GM21526 (cell line): ENCODE results near the gene ADAR.
"Not testable (repeated sequence)": the region's sequence is repeated elsewhere in the genome, so short reads cannot be mapped to it uniquely, and the experiment has no call there.

ENCODE experiments used
- ATAC-seq: cut with Tn5 transposase; IDR thresholded peaks from one replicate; pipeline ENCODE4 v1.9.1; 2021; ENCODE audit warnings: moderate library complexity; ENCODE audit not compliant: unreplicated experiment, low FRiP score

The ADAR gene, protein sequence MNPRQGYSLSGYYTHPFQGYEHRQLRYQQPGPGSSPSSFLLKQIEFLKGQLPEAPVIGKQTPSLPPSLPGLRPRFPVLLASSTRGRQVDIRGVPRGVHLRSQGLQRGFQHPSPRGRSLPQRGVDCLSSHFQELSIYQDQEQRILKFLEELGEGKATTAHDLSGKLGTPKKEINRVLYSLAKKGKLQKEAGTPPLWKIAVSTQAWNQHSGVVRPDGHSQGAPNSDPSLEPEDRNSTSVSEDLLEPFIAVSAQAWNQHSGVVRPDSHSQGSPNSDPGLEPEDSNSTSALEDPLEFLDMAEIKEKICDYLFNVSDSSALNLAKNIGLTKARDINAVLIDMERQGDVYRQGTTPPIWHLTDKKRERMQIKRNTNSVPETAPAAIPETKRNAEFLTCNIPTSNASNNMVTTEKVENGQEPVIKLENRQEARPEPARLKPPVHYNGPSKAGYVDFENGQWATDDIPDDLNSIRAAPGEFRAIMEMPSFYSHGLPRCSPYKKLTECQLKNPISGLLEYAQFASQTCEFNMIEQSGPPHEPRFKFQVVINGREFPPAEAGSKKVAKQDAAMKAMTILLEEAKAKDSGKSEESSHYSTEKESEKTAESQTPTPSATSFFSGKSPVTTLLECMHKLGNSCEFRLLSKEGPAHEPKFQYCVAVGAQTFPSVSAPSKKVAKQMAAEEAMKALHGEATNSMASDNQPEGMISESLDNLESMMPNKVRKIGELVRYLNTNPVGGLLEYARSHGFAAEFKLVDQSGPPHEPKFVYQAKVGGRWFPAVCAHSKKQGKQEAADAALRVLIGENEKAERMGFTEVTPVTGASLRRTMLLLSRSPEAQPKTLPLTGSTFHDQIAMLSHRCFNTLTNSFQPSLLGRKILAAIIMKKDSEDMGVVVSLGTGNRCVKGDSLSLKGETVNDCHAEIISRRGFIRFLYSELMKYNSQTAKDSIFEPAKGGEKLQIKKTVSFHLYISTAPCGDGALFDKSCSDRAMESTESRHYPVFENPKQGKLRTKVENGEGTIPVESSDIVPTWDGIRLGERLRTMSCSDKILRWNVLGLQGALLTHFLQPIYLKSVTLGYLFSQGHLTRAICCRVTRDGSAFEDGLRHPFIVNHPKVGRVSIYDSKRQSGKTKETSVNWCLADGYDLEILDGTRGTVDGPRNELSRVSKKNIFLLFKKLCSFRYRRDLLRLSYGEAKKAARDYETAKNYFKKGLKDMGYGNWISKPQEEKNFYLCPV

DNA sequence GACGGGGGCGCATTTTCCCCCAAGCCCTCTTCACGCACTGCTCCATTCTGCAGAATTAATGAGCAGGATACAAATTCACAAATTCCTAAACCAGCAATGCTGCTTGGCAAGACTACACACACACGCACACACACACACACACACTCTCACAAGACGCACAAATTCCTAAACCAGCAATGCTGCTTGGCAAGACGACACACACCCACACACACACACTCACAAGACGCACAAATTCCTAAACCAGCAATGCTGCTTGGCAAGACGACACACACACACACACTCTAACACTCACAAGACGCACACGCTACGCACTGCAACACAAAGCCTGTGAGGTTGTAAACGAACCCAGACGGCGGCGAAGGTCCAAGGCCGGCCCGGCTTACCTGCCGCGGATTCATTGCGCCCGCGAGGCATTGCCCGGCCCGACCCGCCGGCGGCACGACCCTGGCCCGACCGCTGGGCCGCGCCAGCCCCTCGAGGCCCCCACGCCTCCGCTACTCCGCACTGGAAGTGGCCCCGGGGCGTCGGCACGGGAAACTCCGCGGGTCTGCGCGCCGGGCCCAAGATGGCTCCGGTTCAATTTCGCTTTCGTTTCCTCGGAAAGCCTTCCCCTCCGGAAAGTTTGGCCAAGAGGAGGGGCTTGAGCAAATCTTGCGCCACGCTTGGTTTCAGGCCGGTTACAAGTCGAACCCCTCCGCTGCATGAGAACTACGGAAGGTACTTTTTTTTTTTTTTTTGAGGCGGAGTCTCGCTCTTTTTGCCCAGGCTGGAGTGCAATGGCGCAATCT lies at the start of gene ADAR:
TSS of gene ADAR (minus strand) at position 578 of the 788 bp plus-strand sequence. CDS start at position 398, 180 bp downstream.
- peak; percentile 66 for ATAC-seq

DNA sequence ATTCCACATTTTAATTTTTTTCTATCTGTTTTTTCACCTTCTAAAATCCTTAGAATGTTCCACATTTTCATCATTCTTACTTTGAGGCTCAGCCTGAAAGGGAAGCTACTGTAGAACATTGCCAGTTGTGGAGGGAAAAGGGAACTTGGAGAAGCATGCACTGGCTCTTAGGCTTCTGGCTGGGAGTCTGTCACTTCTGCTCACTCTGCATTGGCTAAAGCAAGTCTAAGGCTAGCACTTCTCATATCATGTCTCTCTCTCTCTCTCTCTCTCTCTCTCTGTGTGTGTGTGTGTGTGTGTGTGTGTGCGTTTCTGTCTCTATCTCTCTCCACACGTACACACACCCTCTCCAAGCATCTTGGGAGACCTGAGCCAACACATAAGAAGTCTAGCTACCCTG lies 49.6 kb upstream of the ADAR start:
- ATAC-seq: no peak

DNA sequence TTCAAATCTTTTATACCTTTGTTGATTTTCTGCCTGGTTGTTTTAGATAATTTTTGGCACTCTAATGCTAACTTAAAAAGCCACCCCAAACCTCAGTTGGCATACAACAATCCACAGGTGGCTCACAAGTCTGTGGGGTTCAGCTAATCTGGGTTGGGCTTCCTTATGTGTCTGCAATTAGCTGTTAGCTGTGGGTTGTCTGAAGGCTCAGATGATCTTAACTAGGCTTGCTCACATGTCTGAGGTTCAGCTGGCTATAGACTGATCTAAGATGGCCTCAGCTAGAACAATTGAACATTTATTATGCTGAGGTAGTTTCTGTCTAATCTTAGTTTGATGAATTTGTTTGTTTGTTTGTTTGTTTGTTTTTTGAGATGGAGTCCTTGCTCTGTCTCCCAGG lies 44.9 kb upstream of the ADAR start:
- ATAC-seq: no peak

DNA sequence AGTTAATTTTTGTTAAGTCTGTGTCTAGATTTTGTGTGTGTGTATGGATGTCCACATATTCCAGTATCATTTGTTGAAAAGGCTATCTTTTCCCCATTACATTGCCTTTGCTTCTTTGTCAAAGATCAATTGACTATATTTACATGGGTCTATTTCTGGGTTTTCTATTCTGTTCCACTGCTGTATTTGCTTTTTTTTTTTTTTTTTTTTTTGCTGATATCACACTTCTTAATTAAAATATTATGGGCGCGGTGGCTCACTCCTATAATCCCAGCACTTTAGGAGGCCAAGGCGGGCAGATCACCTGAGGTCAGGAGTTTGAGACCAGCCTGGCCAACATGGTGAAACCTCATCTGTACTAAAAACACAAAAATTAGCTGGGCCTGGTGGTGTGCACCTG lies 36.7 kb upstream of the ADAR start:
- ATAC-seq: not testable (repeated sequence)

DNA sequence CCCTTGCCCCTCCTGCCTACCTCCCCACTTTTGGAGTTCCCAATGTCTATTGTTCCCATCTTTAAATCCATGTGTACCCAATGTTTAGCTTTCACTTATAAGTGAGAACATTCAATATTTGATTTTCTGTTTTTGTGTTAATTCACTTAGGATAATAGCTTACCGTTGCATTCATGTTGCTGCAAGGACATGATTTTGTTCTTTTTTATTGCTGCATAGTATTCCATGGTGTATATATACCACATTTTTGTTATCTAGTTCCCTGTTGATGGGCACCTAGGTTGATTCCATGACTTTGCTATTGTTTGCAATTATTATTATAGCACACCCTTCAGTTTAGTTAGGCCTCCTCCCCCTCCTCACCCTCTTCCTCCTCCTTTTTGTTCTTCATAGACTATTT lies 33.5 kb upstream of the ADAR start:
- ATAC-seq: no peak

DNA sequence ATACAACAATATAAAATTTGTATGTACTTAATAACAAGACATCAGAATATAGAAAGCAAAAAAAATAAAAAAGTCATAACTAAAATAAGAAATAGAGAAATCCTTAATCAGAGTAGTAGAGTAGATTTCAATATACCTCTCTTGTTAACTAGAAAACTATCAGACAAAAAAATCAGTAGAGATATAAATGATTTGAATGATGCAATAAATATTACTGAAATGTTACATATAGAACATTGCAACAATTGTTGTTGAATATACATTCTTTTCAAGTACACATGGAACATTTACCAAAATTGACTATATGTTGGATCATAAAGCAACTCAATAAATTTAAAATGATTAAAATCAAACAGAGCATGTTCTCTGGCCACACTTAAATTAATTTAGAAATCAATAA lies 31.9 kb upstream of the ADAR start:
- no peak for ATAC-seq

DNA sequence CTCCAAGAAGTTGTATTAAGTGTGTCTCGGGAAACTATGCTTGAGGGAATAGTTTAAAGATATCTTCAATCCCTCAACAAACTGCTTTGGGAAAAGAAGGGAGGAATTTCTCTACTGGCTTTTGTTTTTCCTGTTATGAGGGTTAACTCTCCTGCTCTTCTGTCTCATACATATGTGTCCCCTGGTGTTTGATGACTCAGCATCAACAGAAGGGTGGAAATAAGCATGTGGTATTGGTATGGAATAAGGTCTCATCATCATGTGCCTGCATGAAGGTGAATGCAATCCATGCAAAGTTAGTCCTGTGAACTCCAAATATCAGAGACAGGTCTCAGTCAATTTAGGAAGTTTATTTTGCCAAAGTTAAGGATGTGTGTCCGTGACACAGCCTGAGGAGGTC lies 27.2 kb upstream of the ADAR start:
- ATAC-seq: no peak

DNA sequence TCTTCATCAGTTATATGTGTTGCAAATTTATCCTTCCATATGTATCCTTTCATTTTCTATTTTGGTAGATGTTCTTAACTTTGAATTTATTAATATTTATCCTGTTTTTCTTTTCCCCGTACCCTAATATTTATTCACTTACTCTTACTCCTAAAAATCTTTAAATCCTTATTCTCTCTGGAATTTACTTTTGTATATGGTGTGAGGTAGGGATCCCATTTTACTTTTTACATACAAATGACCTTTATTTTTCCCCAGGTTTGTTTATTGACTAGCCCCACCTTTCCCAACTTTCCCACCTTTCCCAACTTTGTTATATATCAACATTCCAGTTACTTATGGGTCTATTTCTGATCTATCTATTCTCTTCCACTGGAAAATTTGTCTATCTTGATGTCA lies 21.7 kb upstream of the ADAR start:
- ATAC-seq: no peak

DNA sequence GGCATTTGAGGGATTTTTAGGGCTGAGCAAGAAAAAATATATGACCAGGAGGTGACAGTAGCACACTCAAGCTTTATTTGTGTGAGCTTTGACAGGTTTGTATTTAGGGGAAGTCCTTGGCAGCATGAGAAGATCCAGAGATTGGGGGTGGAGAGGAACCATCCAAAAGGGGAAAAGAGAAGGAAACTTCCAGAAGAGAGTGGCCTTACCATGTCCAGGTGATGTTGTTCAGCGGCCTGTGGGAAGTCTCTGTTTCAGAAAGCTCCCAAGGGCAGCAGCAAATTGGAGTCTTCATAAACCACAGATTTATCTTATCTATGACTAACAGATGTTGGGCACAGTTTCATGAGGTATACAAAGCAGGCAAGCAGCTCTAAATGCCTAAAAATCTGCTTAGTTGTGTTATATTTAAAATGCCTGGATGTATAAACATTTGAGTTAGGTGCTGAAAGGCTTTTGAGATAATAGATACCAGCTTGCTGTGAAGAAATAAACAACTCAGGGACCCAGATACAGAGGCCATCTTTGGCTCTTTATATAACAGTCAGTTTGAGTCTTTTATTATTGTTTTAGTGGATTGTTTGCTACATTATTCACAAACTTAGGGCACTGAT lies 21.2 kb upstream of the ADAR start:
- no peak for ATAC-seq

DNA sequence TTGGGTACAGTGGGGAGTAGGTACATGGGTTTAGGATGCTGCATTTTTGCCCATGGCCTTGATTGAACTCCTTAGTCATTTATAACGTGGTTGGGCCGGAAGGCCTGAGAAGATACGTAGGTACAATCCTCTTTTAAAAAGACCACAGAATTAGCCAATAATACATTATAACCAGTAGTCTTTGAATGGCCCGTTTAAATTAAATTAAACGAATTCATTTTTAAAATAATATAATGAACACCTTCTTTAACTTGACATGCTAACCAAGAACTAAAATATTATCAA lies 20.1 kb upstream of the ADAR start:
- no peak for ATAC-seq

DNA sequence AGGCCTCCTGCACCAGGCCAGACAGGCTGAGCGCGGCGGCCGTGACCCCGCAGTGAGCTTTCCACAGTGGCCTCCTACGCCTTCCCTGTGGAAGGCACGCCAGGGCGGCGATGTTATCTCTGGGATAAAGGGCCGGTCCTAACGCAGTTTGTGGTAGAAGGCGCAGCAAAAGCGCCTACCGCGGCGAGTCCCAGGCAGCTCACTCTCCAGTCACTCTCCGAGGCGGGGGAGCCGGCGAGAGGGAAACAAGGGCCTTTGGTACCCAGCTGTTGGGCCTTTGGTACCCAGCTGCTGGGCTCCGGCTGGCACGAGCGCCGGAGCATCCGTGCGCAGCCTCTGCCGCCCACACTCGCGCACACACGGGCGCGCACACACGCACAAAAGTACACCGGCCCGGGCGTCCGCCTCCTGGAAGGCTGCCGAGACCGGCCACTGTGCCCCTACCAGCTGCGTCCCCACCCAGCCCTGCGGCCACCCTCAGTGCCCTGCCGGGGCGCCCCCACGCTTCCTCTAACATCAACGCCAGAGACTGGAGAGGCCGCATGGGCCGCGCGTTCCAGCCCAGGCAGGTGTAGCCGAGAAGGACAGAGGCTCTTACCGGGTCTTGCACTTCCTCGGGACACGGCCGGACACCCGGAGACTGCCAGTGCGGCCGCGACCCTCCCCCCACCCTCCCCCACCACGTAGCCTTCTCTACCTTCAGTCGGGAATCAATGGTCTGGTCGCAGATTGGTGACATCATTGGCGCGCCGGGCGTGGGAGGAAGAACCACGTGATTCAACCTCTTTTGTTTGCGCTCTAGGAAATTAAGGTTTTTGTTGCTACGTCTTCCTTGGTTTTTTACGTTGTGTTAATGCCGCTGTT lies 19.5 kb upstream of the ADAR start:
- no peak for ATAC-seq

DNA sequence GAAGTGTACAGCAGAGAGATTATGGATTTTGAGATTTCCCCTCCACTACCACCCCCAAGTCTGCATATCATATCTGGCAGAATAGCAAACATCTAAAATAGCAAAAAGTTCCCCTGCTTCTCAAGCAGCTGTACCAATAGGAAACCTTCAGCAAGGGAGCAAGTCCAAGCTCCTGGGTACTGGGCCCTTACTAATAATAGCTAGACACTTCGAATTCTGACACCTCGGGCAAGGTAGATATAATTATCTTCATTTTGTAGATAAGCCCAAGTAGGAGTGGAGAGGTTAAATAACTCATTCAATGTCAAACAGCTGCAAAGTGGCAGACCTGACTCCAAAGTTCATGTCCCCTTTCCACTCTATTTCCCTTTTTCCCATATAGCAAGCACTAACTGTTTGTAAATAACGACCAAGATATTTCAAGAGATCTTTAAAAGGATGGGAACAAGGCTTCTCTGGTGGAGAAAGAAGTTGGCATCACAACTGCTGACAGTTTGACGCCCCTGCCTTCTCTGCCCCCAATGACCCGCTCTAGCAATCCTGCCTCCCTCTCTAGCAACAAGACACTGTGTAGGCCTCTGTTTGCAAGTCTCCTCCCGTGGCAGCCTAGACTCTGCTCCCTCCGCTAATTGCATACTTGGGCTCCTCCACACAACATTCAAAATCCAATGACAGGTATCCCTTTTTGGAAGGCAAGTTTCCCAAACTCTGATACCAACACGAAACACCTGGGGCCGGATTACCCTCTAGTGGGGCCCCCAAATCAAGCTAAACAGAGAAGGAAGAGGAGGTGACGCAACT lies 18.7 kb upstream of the ADAR start:
- ATAC-seq: no peak

DNA sequence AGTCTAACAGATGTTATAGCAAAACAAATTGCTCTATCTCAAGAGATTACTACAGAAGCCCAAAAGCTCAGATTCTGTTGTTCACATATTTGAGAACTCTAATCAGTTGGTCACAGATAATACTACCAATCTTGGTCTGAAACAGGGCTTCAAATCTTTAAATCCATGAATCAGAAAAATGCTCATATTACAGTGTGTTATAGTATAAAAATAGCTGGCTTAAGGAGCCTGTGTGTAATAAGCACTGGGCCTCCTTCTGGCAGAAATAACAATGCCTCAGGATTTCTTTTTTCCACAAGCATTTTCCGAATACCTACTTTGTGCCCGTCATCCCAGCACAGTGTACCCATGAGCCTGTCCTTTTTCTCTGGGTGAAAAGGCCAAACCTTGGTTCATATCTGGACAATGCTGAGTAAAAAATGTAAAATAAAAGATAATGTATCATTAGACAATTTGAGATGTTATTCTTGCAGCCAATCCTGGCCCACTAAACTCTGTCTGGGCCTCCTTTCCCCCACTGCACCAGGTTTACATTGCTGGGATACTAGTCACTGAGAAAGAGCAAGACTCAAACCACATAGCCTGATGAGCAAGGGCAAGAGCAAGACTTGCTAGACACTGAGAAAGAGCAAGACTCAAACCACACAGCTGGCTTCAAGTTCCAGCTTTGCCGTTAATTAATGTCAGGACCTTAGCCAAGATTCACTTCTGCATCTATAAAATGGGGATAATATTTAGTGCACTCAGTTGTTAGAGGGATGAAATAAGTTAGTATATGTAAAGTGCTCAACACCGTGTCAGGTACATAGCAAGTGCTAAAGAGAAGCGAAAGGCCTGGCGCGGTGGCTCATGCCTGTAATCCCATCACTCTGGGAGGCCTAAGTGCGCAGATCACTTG lies 17.0 kb upstream of the ADAR start:
- ATAC-seq: no peak

DNA sequence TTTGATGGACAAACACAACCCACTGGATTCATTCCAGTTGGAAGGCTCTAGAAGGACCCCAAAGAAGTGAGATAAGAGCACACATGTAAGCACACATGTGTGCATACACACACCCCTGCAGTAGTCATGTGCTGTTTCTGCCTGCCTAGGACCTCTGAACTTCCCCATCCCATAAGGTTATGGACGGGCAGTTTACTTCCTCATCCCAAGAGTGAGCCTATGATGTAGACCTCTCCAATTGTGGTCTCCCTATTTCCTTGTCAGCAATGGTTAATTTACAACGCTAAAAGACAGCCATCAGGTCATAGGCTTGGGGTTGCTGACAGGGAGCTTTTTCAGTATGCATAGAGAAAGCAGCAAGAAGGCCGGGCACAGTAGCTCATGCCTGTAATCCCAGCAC lies 15.4 kb upstream of the ADAR start:
- no peak for ATAC-seq

DNA sequence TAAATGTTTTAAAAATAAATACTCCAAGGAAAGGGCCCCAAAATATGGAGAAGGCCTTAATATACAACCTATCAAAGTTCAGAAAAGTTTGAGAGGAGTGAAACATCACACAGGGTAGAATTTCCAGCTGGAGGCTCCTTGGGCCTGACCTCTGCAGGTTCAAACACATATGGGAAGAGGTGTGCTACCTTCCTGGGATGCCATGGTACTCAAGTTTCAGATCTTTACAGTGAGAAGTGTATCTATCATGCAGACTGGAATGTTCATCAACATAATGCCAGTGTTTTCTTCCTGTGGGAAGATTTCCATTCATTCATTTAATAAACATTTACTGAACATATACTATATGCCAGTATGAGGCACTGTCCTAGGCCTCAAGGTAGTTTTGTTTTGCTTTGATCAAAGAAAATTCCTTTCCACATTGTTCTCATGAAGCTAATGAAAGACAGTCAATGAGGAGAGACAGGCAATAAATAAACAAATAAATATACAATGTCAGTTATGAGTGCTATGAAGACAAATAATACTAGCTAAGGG lies 14.6 kb upstream of the ADAR start:
- no peak for ATAC-seq

DNA sequence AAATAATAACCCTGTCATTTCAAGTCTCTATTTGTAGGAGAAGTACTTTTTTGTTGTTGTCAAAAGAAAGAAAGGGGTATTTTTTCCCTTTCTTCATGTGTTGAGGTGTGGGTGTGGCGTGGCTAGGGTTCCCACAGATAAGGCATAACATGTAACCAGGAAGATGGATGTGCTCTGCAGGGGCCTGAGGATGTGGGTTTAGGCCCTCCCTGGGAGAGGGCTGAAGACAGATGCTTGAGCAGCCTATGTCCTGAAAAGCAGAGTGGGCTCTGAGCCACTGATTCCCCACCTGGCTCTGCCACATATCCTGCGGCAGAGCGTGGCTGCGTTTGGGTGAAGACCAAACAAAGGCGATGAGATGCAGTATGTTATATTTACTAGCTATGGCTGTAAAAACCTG lies 13.9 kb upstream of the ADAR start:
- no peak for ATAC-seq

DNA sequence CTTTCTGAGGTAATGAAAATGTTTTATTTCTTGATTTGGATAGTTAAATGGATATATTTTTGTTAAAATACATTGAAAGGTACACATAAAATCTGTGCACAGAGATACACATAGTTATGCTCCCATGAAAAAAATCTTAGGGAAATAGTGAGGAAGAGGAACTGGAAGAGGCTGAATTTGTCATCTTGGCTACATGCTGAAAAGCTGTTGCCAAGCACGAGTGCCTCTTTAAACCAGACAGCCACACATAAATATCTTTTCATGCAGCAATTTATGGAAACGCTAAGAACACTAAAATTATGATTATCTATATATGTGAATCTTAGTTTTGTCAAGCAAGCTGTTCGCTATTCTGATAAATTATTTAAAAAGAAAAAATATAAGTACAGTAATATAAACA lies 12.8 kb upstream of the ADAR start:
- ATAC-seq: no peak
